Astrocyte of the hippocampus (primary cell): Measurements from ENCODE around the gene SSMEM1.
"Not testable (repeated sequence)": the region's sequence is repeated elsewhere in the genome, so short reads cannot be mapped to it uniquely, and the experiment has no call there.

Experiments used
- DNase-seq: peaks from one replicate; pipeline ENCODE4 v3.0.0; 2011; ENCODE audit warnings: low read depth, low spot score

Gene SSMEM1, protein sequence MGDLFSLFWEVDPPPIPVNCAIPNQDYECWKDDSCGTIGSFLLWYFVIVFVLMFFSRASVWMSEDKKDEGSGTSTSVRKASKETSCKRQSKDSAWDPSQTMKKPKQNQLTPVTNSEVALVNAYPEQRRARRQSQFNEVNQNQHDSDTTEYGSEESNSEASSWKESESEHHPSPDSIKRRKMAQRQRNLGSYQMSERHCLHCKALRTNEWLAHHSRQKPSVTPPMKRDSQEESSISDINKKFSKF

DNA sequence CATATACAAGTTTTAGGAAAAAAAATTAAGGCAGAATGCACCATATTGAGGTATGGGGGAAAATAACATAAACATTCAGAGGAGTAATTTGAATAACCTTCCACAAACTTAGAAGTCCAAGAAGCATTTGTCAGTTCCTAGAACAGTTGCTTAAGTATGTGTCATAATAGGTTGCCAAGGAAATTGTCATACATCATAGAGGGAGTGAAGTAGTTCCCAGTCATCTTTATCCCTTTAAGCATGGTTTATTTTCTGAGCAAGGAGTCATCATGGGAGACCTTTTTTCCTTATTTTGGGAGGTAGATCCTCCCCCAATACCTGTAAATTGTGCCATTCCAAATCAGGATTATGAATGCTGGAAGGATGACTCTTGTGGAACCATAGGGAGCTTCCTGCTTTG lies at the start of gene SSMEM1:
Gene SSMEM1 (plus strand): TSS at position 219 of the 400 bp plus-strand sequence. CDS start 51 bp downstream, at position 270.
- DNase-seq: no peak

DNA sequence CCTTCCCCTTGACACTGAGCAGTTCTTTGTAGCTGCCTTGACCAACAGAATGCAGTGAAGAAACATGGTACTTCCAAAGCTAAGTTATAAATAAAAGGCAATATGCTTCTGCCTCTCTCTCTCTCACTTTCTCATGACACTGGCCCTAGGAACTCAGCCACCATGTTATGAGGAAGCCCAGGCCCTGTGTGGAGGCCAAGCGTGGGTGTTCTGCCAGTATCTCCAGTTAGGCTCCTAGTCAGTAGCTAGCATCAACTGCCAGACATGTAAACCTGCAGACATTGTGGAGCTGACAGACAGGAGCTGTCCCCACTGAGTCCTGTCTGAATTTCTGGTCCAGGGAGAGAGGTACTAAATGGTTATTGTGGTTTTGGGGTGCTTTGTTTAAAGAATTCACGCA lies 47.6 kb upstream of the SSMEM1 start:
- DNase-seq: no peak

DNA sequence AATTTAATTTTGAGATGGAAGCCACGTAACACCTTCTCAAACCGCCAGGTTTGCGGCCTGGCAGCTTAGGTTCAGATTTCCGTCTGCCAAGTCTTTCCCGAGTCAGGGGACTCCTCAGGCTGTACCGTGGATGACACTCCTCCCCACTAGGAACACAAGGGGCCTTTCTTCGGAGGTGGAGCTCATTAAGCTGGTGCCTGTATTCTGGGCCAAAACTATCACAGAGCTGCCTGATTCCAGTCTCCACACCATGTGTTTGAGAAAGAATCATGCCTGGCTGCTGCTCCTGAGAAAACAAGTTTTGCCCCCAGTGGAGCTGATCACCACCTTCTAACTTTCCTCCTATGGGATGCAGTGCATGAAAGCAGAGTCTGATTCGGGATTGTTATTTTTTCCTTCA lies 47.2 kb upstream of the SSMEM1 start:
- no peak for DNase-seq

DNA sequence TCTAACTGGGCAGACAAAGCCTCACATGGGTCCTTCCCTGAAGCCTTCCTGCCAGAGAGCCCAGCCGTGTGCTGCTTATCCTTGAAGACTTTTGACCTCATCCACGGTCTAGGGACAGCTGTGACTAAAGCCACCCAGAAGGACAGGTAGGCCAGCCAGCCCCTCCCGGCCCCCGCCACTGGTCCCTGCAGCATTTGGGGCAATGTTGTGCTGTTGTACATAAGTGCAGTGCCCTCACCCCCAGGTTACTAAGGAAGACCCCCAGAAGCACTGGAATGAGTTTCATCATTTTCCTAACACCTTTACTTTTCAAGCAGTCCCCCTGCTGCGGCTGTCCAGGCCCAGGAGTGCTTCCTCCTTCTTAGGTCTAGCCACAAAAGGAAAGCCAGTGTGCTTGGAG lies 45.5 kb upstream of the SSMEM1 start:
- no peak for DNase-seq

- DNase-seq: no peak
These were observed 33.3 kb upstream of the SSMEM1 start for GRCh38 chr7:130174237-130174959.

GRCh38 chr7:130178251-130178650 lies 29.4 kb upstream of the SSMEM1 start:
- DNase-seq: no peak

DNA sequence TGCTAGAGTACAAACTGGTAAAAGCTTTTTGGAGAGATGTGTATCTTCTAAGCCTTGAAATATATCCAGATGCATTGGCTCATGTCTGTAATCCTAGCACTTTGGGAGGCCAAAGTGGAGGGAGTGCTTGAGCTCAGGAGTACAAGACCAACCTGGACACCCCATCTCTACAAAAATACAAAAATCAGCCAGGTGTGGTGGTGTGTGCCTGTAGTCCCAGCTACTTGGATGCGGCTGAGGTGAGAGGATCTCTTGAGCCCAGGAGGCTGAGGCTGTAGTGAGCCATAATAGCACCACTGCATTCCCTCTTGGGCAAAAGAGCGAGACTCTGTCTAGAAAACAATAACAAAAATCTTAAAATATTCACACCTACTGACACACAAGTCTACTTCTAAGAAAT lies 28.0 kb upstream of the SSMEM1 start:
- no peak for DNase-seq

GRCh38 chr7:130180571-130181262 lies 26.9 kb upstream of the SSMEM1 start:
- DNase-seq: peak; percentile 59

DNA sequence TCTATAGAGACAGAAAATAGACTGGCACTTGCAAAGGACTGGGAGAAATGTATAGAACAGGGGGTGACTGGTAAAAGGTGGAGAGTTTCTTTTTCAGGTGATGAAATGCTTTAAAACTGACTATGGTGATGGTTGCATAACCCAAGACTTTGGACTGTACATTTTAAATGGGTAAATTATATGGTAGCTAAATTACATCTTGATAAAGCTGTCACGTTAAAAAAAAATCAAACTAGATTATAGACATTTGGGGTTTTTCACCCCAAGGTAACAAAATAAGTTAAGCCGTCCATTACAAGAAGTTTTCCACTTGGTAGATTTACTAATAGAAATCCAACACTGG lies 26.4 kb upstream of the SSMEM1 start:
- DNase-seq: no peak

GRCh38 chr7:130182990-130183389 lies 24.7 kb upstream of the SSMEM1 start:
- no peak for DNase-seq

- not testable (repeated sequence) for DNase-seq
These were observed 23.3 kb upstream of the SSMEM1 start for GRCh38 chr7:130184349-130184748.

GRCh38 chr7:130187360-130187759 lies 20.3 kb upstream of the SSMEM1 start:
- no peak for DNase-seq

DNA sequence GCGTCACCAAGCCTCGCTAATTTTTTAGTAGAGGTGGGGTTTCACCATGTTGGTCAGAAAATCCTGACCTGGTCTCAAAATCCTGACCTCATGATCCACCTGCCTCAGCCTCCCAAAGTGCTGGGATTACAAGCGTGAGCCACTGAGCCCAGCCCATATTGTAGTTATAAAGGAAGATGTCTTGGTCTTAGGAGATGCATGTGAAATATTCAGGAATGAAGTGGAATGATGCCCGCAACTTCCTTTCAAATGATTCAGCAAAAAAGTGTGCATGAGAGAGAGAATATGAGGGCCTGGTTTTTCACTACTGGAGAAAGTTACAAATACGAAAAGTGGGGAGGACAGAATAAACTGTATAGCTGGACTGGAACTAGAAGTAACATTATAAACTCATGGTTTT lies 18.3 kb upstream of the SSMEM1 start:
- DNase-seq: peak; percentile 42

DNA sequence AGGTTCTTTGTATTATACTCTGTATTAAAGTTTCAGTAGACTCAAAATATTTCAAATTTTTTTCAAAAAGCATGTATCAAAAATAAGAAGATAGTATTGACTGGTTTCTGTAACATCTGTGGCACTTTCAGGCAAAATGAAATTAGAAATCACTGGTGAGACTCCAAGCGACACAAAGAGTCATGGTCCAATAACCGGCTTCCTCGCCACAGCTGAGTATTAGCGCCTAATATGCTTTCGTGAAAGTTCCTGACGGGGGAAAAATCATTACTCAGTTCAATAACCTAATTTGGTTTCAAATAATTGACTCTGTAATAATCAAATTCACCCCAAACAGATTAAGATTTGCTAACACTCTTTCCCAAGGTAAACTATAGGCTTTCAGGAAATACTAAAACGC lies 15.9 kb upstream of the SSMEM1 start:
- no peak for DNase-seq

GRCh38 chr7:130195396-130195795 lies 12.3 kb upstream of the SSMEM1 start:
- DNase-seq: no peak

- no peak for DNase-seq
These were observed 11.2 kb upstream of the SSMEM1 start for GRCh38 chr7:130196476-130196875.

GRCh38 chr7:130197094-130197493 lies 10.6 kb upstream of the SSMEM1 start:
- DNase-seq: no peak

DNA sequence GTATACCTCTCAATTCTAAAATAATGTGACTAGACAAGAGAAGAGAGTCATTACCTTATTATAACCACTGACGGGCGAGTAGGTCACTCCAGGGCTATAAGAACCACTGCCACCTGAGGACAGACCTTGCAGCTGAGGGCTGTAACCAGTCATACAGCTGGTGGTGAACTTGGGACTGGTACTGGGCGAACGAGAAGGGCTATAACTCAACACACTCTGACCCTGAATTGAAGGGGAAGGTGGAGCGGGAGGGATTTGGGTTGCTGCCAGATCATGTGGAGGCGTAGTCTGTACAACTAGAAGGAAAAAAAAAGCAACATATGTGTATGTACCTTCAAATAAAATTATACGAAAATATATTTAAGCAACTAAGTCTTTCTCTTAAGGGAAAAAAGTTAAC lies 5.9 kb upstream of the SSMEM1 start:
- no peak for DNase-seq

DNA sequence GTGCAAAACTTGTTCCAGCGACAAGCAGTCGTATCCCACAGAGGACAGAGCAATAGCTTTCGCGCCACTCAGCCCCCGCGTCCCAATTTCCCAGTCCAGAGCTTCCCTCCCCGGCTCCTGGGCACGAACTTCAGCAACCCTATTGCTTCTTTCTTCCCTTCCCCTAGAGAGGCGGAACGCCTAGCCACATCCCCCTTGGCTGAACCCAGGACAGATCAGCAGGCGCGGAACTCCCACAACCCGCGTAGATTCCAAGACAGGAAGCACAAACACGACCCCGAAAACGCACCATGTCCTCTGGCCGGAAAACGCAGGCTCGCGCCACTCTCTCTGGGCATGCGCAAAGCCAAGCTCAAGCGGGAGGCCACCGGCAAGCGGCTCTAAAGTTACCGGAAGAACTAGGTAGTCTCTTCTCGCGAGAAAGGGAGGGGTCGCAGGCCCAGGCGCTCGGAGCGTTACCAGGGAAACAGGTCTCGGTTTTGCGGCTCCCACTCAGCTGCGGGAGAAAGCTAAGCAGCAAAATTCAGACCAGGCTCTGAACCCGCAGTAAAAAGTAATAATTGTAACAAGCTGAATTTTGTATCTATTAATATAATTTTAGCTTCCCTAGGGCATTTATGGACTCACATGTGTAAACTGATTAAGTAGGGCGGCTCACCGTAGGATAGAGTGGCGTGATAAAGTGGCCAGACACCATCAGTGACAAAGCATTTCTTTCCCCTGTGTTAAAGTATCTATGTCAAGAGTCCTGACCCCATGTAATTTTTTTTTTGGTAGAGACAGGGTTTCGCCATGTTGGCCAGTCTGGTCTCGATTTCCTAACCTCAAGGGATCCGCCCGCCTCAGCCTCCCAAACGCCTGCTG lies 2.3 kb upstream of the SSMEM1 start, which contains the start of gene TMEM209:
Gene TMEM209 (minus strand): TSS at position 323 of the 864 bp plus-strand sequence. CDS start 31 bp downstream, at position 292.
- peak; percentile 98 for DNase-seq

GRCh38 chr7:130207033-130207432 lies 627 bp upstream of the SSMEM1 start:
- no peak for DNase-seq

GRCh38 chr7:130208516-130208915 lies 856 bp downstream of the SSMEM1 start:
- DNase-seq: no peak
